Liver (tissue), 9 donors: ENCODE results near the gene ATP6V1E1. TPM values are rescaled to one million over a fixed set of nuclear protein-coding genes. Genes with fewer than 3 reads are reported as not detected.

ENCODE experiments used
- DNase-seq: peaks from one replicate; pipeline ENCODE4 v3.0.0-alpha.2; 2017; ENCODE audit warnings: low spot score
- H3K27ac ChIP-seq, 2 donors: one replicate each; pipeline ENCODE4 v1.7.0; 2013; ENCODE audit warnings: inconsistent platforms in 2 of 2, low read length in 2 of 2, control low read depth in 1 of 2, low read depth in 1 of 2, mild to moderate bottlenecking in 1 of 2
- H3K27me3 ChIP-seq, 4 donors: one replicate each; pipeline versions ENCODE4 v1.6.1 to v1.7.0; 2013; ENCODE audit warnings: low read length in 3 of 4, inconsistent platforms in 1 of 4, mild to moderate bottlenecking in 1 of 4, moderate library complexity in 1 of 4; ENCODE audit not compliant: control insufficient read depth in 4 of 4, insufficient read depth in 4 of 4
- H3K36me3 ChIP-seq, 4 donors: one replicate each; pipeline versions ENCODE4 v1.6.1 to v1.7.0; 2013; ENCODE audit warnings: low read length in 3 of 4, mild to moderate bottlenecking in 3 of 4, low read depth in 1 of 4, moderate library complexity in 1 of 4; ENCODE audit not compliant: control insufficient read depth in 4 of 4, insufficient read depth in 3 of 4
- H3K4me1 ChIP-seq, 4 donors: one replicate each; pipeline versions ENCODE4 v1.6.1 to v1.7.0; 2013; ENCODE audit warnings: low read length in 3 of 4, mild to moderate bottlenecking in 3 of 4, moderate library complexity in 1 of 4; ENCODE audit not compliant: control insufficient read depth in 4 of 4, insufficient read depth in 4 of 4
- H3K4me3 ChIP-seq, 3 donors: one replicate each; pipeline versions ENCODE4 v1.6.1 to v1.7.0; 2013; ENCODE audit warnings: low read length in 3 of 3, control low read depth in 1 of 3, low read depth in 1 of 3, mild to moderate bottlenecking in 1 of 3
- H3K9ac ChIP-seq, 2 donors: one replicate each; pipeline ENCODE4 v1.7.0; 2013; ENCODE audit warnings: low read length in 2 of 2, mild to moderate bottlenecking in 2 of 2, moderate library complexity in 2 of 2, control low read depth in 1 of 2, low read depth in 1 of 2
- H3K9me3 ChIP-seq, 4 donors: one replicate each; pipeline versions ENCODE4 v1.6.1 to v1.7.0; 2013; ENCODE audit warnings: low read length in 3 of 4; ENCODE audit not compliant: control insufficient read depth in 4 of 4
- FOXA2 ChIP-seq: IDR thresholded peaks from 2 replicates; pipeline ENCODE4 v1.6.1; 2016; ENCODE audit warnings: antibody characterized with exemption
- HNF4A ChIP-seq, 2 donors: conservative IDR thresholded peaks; 2 replicates each; pipeline ENCODE4 v1.6.1; 2016; ENCODE audit warnings: antibody characterized with exemption in 2 of 2, mild to moderate bottlenecking in 2 of 2
- HNF4G ChIP-seq: IDR thresholded peaks from 2 replicates; pipeline ENCODE4 v1.6.1; 2016; ENCODE audit warnings: antibody characterized with exemption
- JUND ChIP-seq, 2 donors: IDR thresholded peaks; 2 replicates each; pipeline ENCODE4 v1.6.1; 2016; ENCODE audit warnings: antibody characterized with exemption in 2 of 2
- NR2F2 ChIP-seq: IDR thresholded peaks from 2 replicates; pipeline ENCODE4 v1.6.1; 2016; ENCODE audit warnings: antibody characterized with exemption
- RAD21 ChIP-seq, 2 donors: IDR thresholded peaks; 2 replicates each; pipeline ENCODE4 v1.6.1; 2016; ENCODE audit warnings: antibody characterized with exemption in 2 of 2, mild to moderate bottlenecking in 2 of 2
- SP1 ChIP-seq: IDR thresholded peaks from 2 replicates; pipeline ENCODE4 v1.6.1; 2018; ENCODE audit warnings: antibody characterized with exemption, mild to moderate bottlenecking
- TAF1 ChIP-seq: conservative IDR thresholded peaks from 2 replicates; pipeline ENCODE4 v1.6.1; 2016; ENCODE audit warnings: antibody characterized with exemption, mild to moderate bottlenecking
- YY1 ChIP-seq: IDR thresholded peaks from 2 replicates; pipeline ENCODE4 v1.6.1; 2016; ENCODE audit warnings: antibody characterized with exemption, mild to moderate bottlenecking
- WGBS: extraction: QIAGEN DNeasy Blood & Tissue Kit; methylation state at CpG from one replicate; pipeline ENCODE4 v1.1.7; 2013; 5-methylcytosine and 5-hydroxymethylcytosine counted together
- polyA plus RNA-seq, 2 donors: library from polyadenylated mRNA; stranded (reverse) in 1 of 2; unstranded in 1 of 2; fragments of 200-250 nt in 1 of 2; fragments of >200 nt in 1 of 2; fragmentation: Nextera tagmentation in 1 of 2; extraction: Ambion mirVana in 1 of 2; gene quantifications; one replicate each; pipeline versions ENCODE4 v1.2.1 to v1.2.3, GENCODE V29; 2013 to 2015
- total RNA-seq, 2 donors: library from RNA; depleted of rRNA; stranded (reverse); fragments of >200 nt; gene quantifications; one replicate each; pipeline ENCODE4 v1.2.3, GENCODE V29; 2014
- TF ChIP-seq, protein P1 (sequence below): IDR thresholded peaks from 2 replicates; pipeline ENCODE4 v1.6.1; 2016; ENCODE audit warnings: antibody characterized with exemption
- TF ChIP-seq, protein P2 (sequence below): fragments of 150-350 bp; IDR thresholded peaks from 2 replicates; pipeline ENCODE4 v1.5.1; 2017; ENCODE audit warnings: improper control_type of control experiment, low read depth, low read length; ENCODE audit not compliant: missing input control
- TF ChIP-seq, protein P3 (sequence below): IDR thresholded peaks from 2 replicates; pipeline ENCODE4 v1.6.1; 2016; ENCODE audit warnings: antibody characterized with exemption, mild to moderate bottlenecking
- donor health status: healthy.
- donor health status: healthy.
- donor health status: healthy.
- donor health status: healthy.
- donor health status: healthy.

Gene ATP6V1E1
- total and polyA plus RNA-seq, 4 donors = 44.6 to 53.1 (median 49.1) TPM

DNA sequence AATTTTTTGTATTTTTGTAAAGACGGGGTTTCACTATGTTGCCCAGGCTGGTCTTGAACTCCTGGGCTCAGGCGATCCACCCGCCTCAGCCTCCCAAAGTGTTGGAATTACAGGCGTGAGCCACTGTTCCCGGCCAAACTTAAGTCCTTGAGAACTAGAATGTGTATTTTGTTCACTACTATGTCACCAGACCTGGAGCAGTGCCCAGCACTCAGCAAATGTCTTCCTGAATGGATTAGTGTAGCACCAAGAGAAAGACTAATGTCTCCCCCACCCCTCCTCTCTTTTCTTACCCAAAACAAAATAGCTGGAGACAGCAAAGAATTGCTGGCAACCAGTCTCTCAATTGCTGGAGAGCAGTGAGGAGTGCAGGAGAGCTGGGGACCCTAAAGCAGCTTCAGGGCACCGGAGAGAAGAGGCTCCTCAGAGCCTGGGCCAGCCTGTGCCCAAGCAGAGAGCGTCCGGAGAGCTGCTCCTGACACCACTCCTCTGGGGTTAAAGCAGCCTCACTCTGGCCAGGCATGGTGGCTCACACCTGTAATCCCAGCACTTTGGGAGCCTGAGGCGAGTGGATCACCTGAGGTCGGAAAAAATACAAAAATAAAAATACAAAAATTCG, 50.3 kb downstream of the ATP6V1E1 start:
- 63% methylated on average over 11 of the region's 11 CpGs for WGBS
- DNase-seq = no peak

DNA sequence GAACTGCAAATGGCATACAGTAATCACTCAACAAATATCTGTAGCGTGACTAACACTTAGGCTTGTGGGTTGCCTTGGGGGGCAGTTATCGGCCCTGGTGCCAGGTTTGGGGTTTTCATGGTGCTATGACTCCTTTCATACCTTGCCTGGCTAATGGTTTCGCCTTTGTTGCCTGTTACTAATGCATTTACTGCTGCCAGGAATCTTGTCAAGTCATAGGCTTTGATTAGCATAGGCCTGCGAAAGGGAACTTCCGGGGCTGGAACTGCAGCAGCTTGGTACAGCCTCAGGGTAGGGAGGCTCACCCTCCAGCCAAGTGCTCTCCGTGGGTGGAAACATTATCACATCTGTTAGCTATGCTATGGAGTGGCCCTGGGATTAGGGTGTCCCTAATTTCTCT, 52.1 kb downstream of the ATP6V1E1 start:
- Histone ChIP-seq H3K9me3 (no peaks in the 10 kb centered on the region), H3K4me1 (peaks cover 1 to 22% (median 14%) of the 10 kb centered on the region in 4 donors), H3K27ac (no peak overlapping the region), H3K4me3 (no peak overlapping the region), H3K9ac (no peak overlapping the region), H3K27me3 (no peaks in the 10 kb centered on the region), H3K36me3 (peaks cover 0 to 22% (median 7%) of the 10 kb centered on the region in 4 donors)
- no peak for DNase-seq
- WGBS = 91% methylated on average over 6 of the region's 6 CpGs
- TF ChIP-seq JUND (IDR thresholded peaks at IDR 0.05) (no peak), TAF1 (no peak), RAD21 (IDR thresholded peaks at IDR 0.05) (no peak), NR2F2 (no peak), YY1 (no peak), HNF4G (no peak)
- TF ChIP-seq, protein P1, sequence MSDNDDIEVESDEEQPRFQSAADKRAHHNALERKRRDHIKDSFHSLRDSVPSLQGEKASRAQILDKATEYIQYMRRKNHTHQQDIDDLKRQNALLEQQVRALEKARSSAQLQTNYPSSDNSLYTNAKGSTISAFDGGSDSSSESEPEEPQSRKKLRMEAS = no peak
- TF ChIP-seq, protein P2, sequence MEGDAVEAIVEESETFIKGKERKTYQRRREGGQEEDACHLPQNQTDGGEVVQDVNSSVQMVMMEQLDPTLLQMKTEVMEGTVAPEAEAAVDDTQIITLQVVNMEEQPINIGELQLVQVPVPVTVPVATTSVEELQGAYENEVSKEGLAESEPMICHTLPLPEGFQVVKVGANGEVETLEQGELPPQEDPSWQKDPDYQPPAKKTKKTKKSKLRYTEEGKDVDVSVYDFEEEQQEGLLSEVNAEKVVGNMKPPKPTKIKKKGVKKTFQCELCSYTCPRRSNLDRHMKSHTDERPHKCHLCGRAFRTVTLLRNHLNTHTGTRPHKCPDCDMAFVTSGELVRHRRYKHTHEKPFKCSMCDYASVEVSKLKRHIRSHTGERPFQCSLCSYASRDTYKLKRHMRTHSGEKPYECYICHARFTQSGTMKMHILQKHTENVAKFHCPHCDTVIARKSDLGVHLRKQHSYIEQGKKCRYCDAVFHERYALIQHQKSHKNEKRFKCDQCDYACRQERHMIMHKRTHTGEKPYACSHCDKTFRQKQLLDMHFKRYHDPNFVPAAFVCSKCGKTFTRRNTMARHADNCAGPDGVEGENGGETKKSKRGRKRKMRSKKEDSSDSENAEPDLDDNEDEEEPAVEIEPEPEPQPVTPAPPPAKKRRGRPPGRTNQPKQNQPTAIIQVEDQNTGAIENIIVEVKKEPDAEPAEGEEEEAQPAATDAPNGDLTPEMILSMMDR = no peak

More for the DNA sequence above, 50.3 kb downstream of the ATP6V1E1 start:
- peaks cover 4 to 36% (median 14%) of the 10 kb centered on the region in 4 donors for H3K36me3 ChIP-seq
- H3K27ac ChIP-seq = no peak overlapping the region
- H3K27me3 ChIP-seq = no peaks in the 10 kb centered on the region
- H3K4me3 ChIP-seq = no peak overlapping the region
- no peaks in the 10 kb centered on the region for H3K9me3 ChIP-seq
- H3K4me1 ChIP-seq = peaks cover 0 to 20% (median 10%) of the 10 kb centered on the region in 4 donors
- peak; percentile 16 for TF ChIP-seq SP1
- no peak for TF ChIP-seq HNF4G
- TF ChIP-seq, protein P3, sequence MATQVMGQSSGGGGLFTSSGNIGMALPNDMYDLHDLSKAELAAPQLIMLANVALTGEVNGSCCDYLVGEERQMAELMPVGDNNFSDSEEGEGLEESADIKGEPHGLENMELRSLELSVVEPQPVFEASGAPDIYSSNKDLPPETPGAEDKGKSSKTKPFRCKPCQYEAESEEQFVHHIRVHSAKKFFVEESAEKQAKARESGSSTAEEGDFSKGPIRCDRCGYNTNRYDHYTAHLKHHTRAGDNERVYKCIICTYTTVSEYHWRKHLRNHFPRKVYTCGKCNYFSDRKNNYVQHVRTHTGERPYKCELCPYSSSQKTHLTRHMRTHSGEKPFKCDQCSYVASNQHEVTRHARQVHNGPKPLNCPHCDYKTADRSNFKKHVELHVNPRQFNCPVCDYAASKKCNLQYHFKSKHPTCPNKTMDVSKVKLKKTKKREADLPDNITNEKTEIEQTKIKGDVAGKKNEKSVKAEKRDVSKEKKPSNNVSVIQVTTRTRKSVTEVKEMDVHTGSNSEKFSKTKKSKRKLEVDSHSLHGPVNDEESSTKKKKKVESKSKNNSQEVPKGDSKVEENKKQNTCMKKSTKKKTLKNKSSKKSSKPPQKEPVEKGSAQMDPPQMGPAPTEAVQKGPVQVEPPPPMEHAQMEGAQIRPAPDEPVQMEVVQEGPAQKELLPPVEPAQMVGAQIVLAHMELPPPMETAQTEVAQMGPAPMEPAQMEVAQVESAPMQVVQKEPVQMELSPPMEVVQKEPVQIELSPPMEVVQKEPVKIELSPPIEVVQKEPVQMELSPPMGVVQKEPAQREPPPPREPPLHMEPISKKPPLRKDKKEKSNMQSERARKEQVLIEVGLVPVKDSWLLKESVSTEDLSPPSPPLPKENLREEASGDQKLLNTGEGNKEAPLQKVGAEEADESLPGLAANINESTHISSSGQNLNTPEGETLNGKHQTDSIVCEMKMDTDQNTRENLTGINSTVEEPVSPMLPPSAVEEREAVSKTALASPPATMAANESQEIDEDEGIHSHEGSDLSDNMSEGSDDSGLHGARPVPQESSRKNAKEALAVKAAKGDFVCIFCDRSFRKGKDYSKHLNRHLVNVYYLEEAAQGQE = no peak
- TF ChIP-seq, protein P2 = no peak
- TF ChIP-seq FOXA2 = no peak
- TF ChIP-seq JUND (IDR thresholded peaks at IDR 0.05) = no peak
- TF ChIP-seq NR2F2 = no peak
- TF ChIP-seq HNF4A (conservative IDR thresholded peaks at IDR 0.05) = peak; percentile 10 to 39
- H3K9ac ChIP-seq = no peak overlapping the region
